GM21360 (cell line): ENCODE measurements around the gene SYTL1.

ENCODE experiments used
- ATAC-seq: cut with Tn5 transposase; IDR thresholded peaks from one replicate; pipeline ENCODE4 v1.9.1; 2021; ENCODE audit warnings: mild to moderate bottlenecking, moderate library complexity; ENCODE audit not compliant: unreplicated experiment

SYTL1 gene

DNA sequence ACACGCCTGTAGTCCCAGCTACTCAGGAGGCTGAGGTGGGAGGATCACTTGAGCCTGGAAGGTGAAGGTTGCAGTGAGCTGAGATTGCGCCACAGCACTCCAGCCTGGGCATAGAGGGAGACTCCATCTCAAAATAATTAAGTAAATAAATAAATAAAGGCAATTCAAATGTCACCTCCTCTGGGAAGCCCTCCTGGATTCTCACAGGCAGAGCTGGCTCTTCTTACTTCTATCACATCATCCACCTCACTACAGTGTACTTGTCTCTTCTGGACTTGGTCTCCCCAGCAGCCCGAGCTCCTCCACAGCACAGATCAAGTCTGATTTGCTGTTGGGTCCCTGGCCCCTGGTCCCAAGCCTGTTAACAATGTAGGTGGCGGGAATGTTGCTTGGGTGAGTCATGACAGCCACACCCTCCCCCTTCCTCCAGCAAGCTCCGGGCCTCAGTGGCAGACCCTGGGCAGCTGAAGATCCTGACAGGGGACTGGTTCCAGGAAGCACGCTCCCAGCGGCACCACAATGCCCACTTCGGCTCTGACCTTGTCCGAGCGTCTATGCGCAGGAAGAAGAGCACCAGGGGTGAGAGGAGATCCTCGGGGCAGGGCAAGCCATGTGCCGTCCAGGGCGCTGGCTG lies 5.3 kb downstream of the SYTL1 start:
- no peak for ATAC-seq

- no peak for ATAC-seq
Measured at GRCh38 chr1:27348861-27349783, 7.3 kb downstream of the SYTL1 start.

DNA sequence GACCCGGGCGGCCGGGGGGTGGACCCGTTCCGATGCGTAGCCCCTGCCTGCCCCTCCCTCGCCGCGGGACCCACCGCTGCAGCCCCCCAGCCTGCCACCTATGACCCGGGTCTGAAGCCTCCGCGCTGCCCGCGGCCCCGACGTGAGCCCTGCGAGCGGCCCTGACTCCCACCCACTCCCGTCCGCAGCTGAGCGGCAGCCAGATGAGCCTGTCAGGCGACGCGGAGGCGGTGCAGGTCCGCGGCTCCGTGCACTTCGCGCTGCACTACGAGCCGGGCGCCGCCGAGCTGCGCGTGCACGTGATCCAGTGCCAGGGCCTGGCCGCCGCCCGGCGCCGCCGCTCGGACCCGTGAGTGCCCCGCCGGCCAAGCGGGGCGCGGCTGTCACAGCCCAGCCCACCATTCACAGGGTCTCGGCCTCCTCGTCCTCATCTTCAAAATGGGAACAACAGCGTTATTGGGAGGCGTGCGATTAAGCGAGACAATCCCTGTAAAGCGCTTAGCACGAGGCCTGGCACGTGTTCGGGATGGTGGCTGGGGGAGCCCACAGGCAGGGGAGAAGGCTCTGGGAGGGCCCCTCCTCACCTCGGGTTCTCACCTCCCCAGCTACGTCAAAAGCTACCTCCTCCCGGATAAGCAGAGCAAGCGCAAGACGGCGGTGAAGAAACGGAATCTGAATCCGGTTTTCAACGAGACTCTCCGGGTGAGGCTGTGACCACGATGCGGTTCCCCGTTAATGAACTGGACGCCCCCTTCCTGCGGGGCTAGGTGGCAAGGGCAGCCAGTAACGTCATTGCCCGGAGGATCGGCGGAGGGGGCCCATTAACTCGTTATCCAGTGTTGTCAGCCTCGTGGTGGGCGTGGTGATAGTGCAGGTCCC lies 8.2 kb downstream of the SYTL1 start:
- ATAC-seq, result no peak

DNA sequence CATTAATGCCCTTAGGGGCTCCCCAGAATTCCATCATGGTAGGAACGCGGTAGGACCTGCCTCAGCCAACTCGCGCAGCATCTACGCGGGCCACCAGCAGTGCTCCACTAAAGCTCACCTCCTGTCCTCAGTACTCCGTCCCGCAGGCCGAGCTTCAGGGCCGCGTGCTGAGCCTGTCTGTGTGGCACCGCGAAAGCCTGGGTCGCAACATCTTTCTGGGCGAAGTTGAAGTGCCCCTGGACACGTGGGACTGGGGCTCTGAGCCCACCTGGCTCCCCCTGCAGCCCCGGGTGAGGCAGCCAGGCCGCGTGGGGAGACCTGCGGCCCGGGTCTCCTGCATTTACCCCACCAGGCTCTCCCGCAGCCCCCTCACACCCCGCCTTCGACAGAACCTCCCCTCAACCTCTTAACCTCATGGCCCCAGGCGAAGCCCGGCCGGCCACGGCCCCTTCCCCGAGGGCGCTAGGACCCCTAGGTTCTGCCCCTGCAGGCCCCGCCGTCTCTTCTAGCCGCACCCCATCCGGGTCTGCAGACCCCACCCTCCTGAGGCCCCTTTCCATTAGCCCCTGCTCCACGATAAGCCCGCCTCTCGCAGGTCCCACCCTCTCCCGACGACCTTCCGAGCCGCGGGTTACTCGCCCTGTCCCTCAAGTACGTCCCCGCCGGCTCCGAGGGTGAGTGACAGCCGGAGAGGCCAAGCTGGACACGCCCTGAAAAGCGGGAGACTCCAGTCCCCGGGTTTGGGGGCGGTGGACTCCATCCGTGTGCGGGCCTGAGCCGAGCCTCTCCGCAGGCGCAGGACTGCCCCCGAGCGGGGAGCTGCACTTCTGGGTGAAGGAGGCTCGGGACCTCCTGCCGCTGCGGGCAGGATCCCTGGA lies 9.1 kb downstream of the SYTL1 start:
- no peak for ATAC-seq

DNA sequence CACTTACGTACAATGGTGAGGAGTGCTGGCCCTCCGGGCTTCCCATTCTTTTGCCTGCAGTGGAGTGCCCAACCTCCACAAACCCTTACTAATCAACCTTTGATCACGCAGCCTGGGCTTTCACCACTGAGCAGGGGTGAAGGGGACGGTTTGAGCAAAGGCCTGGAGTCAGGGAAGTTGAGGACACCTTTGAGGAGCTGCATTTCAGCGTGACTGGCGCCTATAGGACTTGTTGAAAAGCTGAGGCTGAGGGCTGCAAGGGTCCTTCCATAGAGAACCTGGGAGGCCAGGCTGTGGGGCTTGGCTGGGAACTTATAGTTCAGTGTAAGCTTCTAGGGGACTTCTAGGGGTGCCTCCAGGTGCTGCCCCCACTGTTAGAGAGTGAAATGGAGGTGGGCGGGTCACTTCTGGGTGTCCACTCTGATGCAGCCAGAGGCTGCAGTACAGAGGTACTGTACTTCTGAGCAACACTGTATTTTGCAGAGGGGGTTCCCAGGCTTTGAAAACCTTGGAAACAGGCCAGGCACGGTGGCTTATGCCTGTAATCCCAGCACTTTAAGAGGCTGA lies 9.8 kb downstream of the SYTL1 start:
- ATAC-seq, result no peak

DNA sequence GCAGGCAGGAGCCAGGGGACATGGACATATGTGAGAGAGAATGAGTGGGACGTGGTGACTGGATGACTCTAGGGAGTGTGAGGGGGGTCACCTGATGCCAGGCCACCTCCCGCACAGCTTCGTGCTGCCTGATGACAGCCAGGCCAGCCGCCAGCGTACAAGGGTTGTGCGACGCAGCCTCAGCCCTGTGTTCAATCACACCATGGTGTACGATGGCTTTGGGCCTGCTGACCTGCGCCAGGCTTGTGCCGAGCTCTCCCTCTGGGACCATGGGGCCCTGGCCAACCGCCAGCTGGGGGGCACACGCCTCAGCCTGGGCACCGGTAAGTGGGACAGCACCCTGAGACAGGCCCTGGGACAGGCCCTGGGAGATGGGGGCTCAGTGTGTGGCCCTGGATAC lies 11.3 kb downstream of the SYTL1 start:
- no peak for ATAC-seq

DNA sequence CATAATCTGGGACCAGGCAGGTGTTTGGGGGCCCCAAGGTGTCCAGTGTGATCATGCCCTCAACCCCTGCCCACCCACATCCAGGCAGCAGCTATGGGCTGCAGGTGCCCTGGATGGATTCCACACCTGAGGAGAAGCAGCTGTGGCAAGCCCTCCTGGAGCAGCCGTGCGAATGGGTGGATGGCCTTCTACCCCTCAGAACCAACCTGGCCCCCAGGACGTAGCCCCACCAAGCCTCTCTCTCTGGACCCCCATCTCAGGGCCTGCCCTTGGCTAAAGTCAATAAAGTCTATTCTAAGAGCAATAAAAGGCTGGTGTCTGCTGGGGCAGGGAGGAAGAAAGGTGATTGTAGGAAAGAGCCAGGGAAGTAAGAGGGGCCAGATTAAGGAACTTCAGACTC lies 11.8 kb downstream of the SYTL1 start:
- ATAC-seq, result no peak

GRCh38 chr1:27355683-27356082 lies 13.9 kb downstream of the SYTL1 start:
- ATAC-seq, result no peak

GRCh38 chr1:27356277-27356618 lies 14.4 kb downstream of the SYTL1 start:
- ATAC-seq, result no peak

DNA sequence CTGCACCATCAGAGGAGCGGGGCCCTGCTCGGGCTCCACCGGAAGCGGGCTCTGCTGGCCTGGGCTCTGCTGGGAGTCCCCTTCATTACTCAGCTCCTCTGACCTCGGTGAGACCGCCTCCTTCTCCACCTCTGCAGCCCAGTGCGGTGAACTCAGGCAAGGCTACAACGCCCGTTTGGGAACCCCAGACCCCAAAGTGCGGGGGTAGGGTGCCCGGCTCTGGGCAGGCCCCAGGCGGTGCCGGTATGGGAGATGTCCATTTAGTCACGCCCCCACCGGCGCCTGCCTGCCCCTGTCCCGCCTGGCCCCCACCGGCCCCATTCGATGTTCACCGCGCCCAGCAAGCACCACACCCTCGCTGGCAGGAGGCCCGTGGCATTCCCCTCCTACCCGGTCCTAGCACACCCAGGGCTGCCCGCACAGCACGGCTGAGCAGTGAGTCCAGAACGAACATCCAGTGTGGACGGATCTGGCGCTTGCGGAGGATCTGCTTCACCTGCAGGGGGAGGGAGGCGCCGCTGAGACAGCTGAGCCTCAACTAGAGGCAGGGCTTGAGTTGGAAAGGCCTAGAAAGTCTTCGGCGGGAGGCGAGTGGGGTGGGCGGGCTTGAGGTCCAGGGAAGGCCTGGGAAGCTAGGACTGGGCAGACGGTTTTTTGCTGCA lies 14.9 kb downstream of the SYTL1 start:
- ATAC-seq, result no peak

- no peak for ATAC-seq
Measured at GRCh38 chr1:27357281-27358037, 15.6 kb downstream of the SYTL1 start.

DNA sequence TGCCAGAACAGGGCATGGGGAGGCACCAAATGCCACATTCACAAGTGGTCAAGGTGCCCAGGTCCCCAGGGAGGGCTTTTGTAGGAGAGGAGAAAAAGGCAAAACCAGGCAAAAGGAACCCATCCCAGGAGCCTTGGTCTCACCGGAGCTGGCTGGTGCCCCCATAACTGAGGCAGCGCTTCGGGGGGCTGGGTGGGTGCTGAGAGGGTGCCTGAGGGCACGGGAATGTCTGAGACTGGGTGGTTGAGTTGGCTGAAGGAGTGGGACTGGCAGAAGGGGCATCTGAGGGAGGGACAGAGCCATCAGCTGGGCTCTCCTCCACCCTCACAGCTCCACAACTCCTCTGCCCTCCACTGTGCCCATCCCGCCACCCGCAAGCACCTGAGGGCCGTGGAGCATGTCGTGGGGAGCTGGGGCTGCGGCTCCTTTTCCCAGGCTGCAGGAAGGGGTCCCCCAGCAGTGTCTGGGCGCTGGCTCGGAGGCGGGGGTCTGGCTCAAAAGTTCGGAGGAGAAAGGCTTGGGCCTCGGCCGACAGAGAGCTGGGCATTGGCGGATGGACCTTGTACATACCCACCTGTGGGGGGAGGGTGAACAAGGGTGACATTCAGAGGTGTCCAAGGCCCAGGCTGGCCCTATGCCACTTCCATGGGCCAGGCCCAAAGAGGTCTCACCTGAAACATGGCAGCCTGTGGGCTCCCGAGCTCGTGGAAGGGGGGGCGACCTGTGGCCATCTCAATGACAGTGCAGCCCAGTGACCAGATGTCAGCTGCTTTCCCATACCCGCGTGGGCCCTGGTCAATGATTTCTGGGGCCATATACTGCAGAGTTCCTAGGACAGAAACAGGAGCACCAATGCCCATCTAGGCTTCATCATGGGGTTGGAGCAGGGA lies 16.5 kb downstream of the SYTL1 start:
- no peak for ATAC-seq

- ATAC-seq, result no peak
Measured at GRCh38 chr1:27358928-27359313, 17.1 kb downstream of the SYTL1 start.

DNA sequence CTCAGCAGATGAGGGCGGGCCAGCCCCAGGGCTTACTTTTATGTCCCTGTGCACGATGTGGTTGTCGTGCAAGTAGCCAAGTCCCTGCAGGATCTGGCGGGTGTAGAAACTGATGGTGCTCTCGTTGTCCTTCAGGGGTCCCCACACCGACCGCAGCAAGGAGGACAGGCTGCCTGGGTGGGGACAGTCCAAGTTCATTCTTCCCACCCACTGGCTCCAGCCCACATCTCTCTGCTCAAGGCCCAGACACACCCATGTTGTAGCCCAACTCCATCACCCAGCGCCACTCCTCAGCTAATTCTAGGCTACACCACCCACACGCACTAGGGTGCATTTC lies 18.0 kb downstream of the SYTL1 start:
- no peak for ATAC-seq

DNA sequence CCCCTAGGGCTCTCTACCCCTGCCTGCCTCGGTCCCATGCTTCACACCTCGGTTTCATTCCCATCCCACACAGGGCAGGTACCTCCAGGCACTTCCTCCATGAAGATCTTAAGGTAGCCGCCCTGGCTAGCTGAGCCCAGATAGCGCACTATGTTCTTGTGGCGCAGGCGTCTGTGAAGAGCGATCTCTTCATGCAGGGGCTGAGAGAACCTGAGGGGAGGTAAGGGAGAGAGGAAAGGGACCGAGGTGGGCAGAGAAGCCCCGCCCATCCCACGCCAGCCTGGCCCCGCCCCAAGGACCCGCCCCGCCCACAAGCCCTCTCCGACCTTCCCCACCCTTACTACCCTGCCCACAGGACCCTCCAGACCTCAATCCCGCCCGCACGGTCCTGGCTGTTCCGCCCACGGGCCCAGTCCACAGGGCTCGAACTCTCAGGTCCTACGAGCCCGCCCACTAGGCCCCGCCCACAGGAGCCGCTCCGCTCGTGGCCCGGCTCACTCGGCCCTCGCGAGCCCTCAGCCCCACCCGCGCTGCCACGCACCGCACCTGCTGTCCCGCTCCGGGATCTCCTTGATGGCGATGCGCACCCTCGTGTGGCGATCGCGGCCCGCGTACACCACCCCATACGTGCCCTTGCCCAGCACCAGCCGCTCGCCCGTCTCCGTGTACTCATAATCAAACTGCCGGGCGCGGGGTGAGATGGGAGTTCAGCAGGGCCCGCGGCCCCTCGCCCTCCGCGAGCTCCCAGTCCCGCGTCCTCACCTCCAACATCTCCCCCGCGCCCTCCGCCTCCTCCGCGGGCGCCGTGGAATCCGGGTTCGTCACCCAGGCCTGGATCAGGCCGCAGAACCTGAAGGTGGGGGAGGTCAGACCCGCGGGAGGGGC lies 18.6 kb downstream of the SYTL1 start:
- ATAC-seq, result no peak

DNA sequence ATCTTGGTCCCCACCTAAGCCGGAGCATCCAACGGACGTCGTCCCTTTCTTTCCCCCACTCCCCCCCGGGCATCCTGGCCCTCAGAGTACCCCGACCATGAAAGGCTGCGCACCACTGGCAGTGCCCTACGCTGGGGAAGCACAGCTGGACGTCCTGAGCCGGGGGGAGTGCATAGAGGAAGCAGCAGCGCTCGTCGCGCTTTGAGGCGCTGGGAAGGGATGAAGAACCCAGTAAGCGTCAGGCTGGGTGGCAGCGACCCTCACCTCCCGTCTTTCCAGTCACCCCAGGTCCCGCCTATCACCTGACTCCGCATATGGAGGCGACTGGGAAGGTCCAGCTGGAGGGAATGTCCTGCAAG lies 19.2 kb downstream of the SYTL1 start:
- ATAC-seq, result no peak

- no peak for ATAC-seq
Measured at GRCh38 chr1:27361553-27361952, 19.7 kb downstream of the SYTL1 start.
